Coronary artery (tissue), 2 donors: ENCODE measurements around the gene TUT4.

Experiments used
- DNase-seq: peaks from one replicate; pipeline ENCODE4 v3.0.0-alpha.2; 2017; ENCODE audit warnings: low spot score
- H3K27ac ChIP-seq, 2 donors: fragments of 200-600 bp; sonication (generic); one replicate each; pipeline ENCODE4 v1.5.1; 2016 to 2019
- H3K4me3 ChIP-seq: fragments of 200-600 bp; sonication (generic); 2 replicates; pipeline ENCODE4 v1.5.1; 2016; ENCODE audit warnings: mild to moderate bottlenecking, moderate library complexity
- TF ChIP-seq, protein P1 (sequence below): fragments of 200-600 bp; sonication (generic); IDR thresholded peaks from one replicate; pipeline ENCODE4 v1.5.1; 2019; ENCODE audit warnings: antibody characterized with exemption

The TUT4 gene

DNA sequence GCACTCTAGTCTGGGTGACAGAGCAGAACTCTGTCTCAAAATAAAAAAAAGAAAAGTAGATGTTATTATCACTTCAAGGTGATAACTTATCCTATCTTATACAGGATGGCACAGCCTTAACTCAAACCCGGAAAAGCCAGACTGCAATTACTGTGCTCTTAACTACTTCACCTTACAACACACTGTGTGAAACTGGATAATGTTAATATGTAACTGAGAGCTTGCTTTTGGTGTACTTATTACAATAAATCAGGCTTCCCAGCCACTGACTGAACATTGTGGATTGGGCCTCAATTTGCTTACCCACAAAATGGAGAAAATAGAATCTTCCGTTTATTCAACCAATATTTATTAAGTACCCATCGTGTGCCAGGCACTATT is 150.0 kb downstream of the TUT4 start:
- H3K4me3 ChIP-seq: no peak overlapping the region
- TF ChIP-seq, protein P1, sequence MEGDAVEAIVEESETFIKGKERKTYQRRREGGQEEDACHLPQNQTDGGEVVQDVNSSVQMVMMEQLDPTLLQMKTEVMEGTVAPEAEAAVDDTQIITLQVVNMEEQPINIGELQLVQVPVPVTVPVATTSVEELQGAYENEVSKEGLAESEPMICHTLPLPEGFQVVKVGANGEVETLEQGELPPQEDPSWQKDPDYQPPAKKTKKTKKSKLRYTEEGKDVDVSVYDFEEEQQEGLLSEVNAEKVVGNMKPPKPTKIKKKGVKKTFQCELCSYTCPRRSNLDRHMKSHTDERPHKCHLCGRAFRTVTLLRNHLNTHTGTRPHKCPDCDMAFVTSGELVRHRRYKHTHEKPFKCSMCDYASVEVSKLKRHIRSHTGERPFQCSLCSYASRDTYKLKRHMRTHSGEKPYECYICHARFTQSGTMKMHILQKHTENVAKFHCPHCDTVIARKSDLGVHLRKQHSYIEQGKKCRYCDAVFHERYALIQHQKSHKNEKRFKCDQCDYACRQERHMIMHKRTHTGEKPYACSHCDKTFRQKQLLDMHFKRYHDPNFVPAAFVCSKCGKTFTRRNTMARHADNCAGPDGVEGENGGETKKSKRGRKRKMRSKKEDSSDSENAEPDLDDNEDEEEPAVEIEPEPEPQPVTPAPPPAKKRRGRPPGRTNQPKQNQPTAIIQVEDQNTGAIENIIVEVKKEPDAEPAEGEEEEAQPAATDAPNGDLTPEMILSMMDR: no peak
- no peak for DNase-seq
- H3K27ac ChIP-seq: no peak overlapping the region

DNA sequence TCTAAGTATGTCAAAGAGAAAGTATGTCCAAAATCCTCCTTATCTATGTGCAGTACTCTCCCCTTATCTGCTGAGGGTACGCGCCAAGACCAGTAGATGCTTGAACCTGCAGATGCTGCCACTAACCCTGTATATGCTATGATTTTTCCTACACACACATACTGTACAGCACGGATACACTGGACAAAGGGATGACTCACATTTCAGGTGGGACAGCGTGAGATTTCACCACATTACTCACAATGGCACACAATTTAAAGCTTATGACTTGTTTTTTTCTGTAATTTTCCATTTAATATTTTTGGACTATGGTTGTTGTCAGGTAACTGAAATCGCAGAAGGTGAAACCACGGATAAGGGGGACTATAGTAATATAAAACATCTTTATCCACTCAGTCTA is 152.8 kb downstream of the TUT4 start:
- Histone ChIP-seq H3K27ac (no peak overlapping the region), H3K4me3 (no peak overlapping the region)
- TF ChIP-seq, protein P1: no peak
- DNase-seq: no peak

DNA sequence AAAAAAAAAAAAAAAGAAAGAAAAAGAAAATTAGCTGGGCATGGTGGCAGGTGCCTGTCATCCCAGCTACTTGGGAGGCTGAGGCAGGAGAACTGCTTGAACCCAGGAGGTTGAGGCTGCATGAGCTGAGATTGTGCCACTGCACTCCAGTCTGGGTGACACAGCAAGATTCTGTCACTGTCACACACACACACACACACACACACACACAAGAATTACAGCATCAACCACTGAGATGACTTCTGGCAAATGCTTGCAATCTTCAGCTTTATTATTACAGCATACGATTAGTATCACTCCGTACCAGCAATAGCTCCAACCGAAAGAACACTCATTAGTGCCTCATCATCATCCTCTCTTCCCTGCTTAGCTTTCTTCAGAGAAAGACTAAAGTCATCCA is 153.3 kb downstream of the TUT4 start:
- TF ChIP-seq, protein P1: no peak
- no peak for DNase-seq
- Histone ChIP-seq H3K27ac (no peak overlapping the region), H3K4me3 (no peak overlapping the region)

DNA sequence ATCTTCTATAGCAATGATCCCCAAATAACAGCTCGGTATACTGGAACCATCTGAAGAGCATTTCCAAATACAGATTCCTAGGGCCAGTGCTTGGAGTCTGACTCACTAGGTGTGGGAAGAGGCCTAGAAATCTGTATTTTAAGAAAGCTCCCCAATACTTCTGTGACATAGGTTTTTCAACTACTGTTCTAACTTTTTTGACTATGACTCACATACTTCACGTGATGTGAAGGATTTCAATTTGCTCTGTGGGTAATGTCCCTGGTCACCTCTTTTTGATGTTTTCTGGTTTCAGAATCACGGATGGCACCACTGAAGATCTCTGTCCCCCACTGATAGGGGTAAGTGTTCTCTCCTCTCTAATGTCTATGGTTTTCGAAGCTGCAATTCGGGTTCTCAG is 159.7 kb downstream of the TUT4 start:
- no peak overlapping the region for H3K27ac ChIP-seq
- no peak for DNase-seq

DNA sequence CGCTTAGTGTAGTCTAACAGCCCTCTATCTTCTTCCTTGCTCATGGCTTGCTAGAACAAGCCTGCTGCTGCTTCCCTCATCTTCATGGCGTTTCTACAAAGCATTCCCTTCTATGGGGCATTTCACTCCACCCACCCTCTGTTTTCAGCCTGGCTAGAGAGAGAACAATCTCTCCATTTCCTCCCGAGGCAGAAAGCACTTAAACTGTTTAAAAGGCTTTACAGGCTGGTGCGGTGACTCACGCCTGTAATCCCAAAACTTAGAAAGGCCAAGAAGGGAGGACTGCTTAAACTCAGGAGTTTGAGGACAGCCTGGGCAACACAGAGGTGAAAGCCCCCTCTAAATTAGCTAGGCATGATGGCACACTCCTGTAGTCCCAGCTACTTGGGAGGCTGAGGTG is 166.4 kb downstream of the TUT4 start:
- Histone ChIP-seq H3K4me3 (no peak overlapping the region), H3K27ac (no peak overlapping the region)
- DNase-seq: no peak
- TF ChIP-seq, protein P1: no peak

More for the DNA sequence above, 159.7 kb downstream of the TUT4 start:
- TF ChIP-seq, protein P1: no peak
- H3K4me3 ChIP-seq: no peak overlapping the region

DNA sequence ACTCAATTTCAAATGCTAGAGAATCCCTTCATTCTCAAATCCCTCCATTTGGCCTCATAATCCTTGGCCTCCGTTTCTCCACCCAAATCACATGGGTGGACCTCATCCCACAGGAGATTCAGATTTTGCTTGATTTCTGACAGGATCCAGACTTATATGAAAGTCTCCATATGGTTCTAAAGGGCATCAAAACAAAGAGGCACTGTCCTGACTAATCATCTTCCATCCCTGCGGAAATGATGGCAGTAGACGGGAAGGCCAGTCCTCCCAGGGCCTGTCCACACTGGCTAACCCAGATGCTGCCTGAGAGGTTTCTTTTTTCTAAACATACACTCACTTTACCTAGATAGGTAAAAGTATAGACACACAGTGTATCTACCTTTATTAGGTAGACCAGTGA is 167.5 kb downstream of the TUT4 start:
- DNase-seq: no peak
- TF ChIP-seq, protein P1: no peak
- no peak overlapping the region for H3K4me3 ChIP-seq
- no peak overlapping the region for H3K27ac ChIP-seq
